Activated CD4-positive, alpha-beta T cell treated with anti-CD3 and anti-CD28 coated beads for 36 hours (primary cell): ENCODE measurements around the gene GOLT1A. TPM values are rescaled to one million over a fixed set of nuclear protein-coding genes. Genes with fewer than 3 reads are reported as not detected.

Source experiments
- ATAC-seq: fragments of 200-7000 bp; cut with Tn5 transposase; one replicate; pipeline ENCODE4 v1.10.0; 2021; ENCODE audit warnings: mild to moderate bottlenecking, moderate library complexity
- CTCF ChIA-PET: fragments of 350-600 bp; sonication (Branson Sonifier 250); formaldehyde crosslinking; loops from one replicate; lab custom pipeline; 2021; ENCODE audit warnings: antibody characterized with exemption; lab: Charles Lee
- POLR2A ChIA-PET: fragments of 350-600 bp; sonication (Branson Sonifier 250); formaldehyde crosslinking; loops from one replicate; lab custom pipeline; 2021; ENCODE audit warnings: antibody characterized with exemption, inconsistent platforms; lab: Charles Lee
- DNase-seq: peaks from one replicate; pipeline ENCODE4 v3.0.0-alpha.2; 2020
- H3K27ac Mint-ChIP-seq: one replicate; pipeline ENCODE4 v1.8.0; 2021; ENCODE audit warnings: mixed read lengths
- H3K27me3 Mint-ChIP-seq: one replicate; pipeline ENCODE4 v1.8.0; 2021; ENCODE audit warnings: mixed read lengths
- H3K36me3 Mint-ChIP-seq: one replicate; pipeline ENCODE4 v1.8.0; 2021; ENCODE audit warnings: low read depth, mixed read lengths
- H3K4me1 Mint-ChIP-seq: one replicate; pipeline ENCODE4 v1.8.0; 2021; ENCODE audit warnings: mixed read lengths
- H3K4me3 Mint-ChIP-seq: one replicate; pipeline ENCODE4 v1.8.0; 2021; ENCODE audit warnings: mild to moderate bottlenecking, moderate library complexity, mixed read lengths
- H3K9me3 Mint-ChIP-seq: one replicate; pipeline ENCODE4 v1.8.0; 2021; ENCODE audit warnings: low read depth, mixed read lengths
- intact Hi-C, 2 experiments: fragments of 100-400 bp; cut with DNase I in 1 of 2; cut with micrococcal nuclease in 1 of 2; formaldehyde crosslinking; loops; one replicate each; pipeline versions ENCODE4 v1.14.2 to v1.15.1; 2022 to 2024; cut with DNase I, micrococcal nuclease
- total RNA-seq, 2 experiments: library from RNA; stranded (reverse); gene quantifications; one replicate each; pipeline ENCODE4 v1.2.3, GENCODE V29; 2021

GOLT1A gene
- total RNA-seq, 2 experiments from 2014 or later, result 0.21 to 0.69 TPM

DNA sequence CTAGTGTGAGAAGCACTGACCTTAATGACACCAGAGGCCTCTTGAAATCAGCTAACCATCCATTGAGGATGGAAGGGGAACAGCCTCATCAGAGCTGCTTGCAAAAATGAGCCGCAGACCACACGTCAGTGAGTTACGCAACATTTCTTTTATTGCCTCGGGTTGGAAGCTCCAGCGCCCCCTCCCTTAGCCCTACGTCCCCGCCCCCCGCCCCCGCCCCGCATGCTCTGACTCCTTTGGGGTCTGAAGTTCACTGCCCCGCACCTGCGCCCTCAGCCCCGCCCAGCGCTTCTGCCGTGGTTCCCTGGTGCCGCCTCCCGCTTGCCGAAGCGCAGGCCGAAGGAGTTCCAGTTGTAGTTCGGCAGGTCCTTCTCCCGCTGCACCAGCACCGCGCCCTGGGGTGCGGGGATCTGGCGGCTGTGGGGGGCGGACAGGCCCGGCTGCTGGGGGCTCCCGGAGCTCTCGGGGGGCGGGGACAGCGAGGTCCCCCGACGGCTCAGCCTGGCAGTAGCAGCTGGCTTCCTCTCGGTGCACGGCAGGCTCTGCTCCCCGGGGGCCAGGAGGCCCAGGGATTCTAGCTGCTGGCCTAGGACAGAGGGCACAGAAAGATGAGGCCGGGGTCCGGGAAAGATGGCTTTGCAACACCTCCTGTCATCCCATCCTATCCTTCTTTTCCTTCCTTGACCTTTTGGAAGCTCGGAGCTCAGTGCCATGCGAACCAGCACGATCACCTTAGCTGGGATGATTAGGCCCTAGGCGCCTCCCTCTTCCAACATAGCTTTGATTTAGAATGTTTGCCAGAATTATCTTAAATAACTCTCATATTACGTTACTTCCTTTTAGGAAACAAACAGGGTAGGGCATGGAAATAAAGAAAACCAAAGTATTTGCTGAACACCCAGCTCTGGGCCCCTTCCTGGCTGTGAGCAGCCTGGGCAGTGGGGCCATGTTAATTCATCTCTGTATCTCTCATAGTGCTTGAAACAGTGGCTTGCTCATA, 23.3 kb downstream of the GOLT1A start:
- ATAC-seq (peak; percentile 55), DNase-seq (peak; percentile 46)
- Mint-ChIP-seq H3K9me3 (no peaks in the 10 kb centered on the region), H3K27me3 (peaks cover 34% of the 10 kb centered on the region), H3K4me3 (no peak overlapping the region), H3K27ac (no peak overlapping the region), H3K36me3 (no peaks in the 10 kb centered on the region), H3K4me1 (peaks cover 16% of the 10 kb centered on the region)
- CTCF ChIA-PET, result interaction anchor here (0.6 to 3.0 kb wide), 6 partner anchors 16 to 1017 kb away, joined by 3 to 17 read pairs (median 4); no protein-coding TSS in a partner anchor
- POLR2A ChIA-PET, result no interaction called here
- intact Hi-C loops, result no loop called here

DNA sequence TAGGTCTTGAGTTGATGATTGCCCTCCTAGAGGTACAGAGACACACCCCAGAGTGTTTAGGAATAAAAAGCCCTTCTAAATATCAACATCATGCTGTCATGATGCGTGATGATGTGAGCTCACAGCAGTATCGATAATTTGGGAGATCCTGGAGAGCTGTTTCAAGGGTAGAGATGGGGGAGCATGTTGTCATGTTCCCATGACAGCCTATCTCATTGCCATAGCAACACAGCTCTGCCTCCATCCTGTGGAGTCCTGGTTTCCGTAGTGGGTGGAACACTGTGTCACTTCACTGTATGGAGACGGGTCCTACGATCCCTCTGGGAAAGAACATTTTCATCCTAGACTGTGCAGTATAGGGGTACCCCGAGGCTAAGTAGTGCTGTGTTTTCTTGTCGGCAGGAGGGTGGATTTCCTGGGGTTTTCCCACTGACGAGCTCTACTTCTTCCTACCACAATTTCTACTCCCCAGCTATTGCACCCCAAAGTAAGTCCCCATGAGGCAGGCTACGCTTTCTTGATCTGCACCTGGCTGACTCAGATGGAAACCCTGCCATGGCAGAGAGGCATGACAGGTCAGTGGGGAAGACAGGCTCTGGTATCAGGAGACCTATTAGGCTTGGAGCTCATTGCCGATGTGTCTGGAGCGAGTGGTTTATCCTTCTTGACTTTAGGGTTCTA, 24.7 kb downstream of the GOLT1A start:
- DNase-seq (peak; percentile 41), ATAC-seq (peak; percentile 80)
- H3K9me3 Mint-ChIP-seq, result no peaks in the 10 kb centered on the region
- ChIA-PET POLR2A (no interaction called here), CTCF (interaction anchor here (0.6 to 1.8 kb wide), 6 partner anchors 10 to 175 kb away, joined by 3 to 9 read pairs (median 4); no protein-coding TSS in a partner anchor)
- H3K36me3 Mint-ChIP-seq, result no peaks in the 10 kb centered on the region
- no peak overlapping the region for H3K27ac Mint-ChIP-seq
- H3K4me3 Mint-ChIP-seq, result no peak overlapping the region
- peaks cover 10% of the 10 kb centered on the region for H3K4me1 Mint-ChIP-seq
- intact Hi-C loops, result no loop called here
- H3K27me3 Mint-ChIP-seq, result peaks cover 36% of the 10 kb centered on the region

DNA sequence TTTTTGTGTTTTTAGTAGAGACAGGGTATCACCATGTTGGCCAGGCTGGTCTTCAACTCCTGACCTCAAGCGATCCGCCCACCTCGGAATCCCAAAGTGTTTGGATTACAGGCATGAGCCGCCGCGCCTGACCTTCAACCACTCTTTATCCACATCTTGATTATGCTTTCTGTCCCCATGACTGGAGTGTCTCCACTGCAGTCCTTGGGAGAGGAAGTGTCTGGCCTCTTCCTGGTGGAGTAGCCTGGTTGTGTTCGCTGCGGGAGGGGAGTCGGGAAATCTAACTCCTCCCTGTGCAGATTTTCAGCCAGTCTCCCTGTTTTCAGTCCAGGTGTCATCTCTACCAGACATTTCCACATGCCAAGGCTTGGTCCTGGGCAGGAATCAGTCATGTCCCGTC, 27.2 kb downstream of the GOLT1A start:
- ATAC-seq, result no peak
- DNase-seq, result no peak
- Mint-ChIP-seq H3K4me1 (peaks cover 10% of the 10 kb centered on the region), H3K4me3 (no peak overlapping the region), H3K27me3 (peaks cover 34% of the 10 kb centered on the region), H3K27ac (no peak overlapping the region), H3K36me3 (no peaks in the 10 kb centered on the region), H3K9me3 (no peaks in the 10 kb centered on the region)
- POLR2A ChIA-PET, result no interaction called here
- CTCF ChIA-PET, result no interaction called here
- intact Hi-C loops, result no loop called here

DNA sequence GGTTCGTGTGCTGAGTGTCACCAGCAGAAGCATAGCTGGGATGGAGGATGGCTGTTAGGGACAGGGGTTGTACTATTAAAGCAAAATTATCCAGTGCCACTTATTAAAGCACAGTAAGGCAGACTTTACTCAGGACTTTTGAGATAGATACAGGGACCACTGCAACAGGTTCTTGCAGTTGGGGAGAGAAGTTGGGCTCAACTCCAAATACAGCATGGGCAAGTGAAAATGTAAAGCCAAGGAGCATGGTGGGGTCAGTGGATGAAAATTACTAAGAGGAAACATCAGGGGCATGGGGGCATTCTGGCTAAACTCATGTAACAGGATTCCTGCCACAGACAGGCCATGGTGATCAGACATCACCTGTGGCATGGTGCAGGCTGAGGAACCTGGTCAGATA, 32.7 kb downstream of the GOLT1A start:
- no peaks in the 10 kb centered on the region for H3K9me3 Mint-ChIP-seq
- DNase-seq, result no peak
- no peak for ATAC-seq
- POLR2A ChIA-PET, result no interaction called here
- H3K4me3 Mint-ChIP-seq, result no peak overlapping the region
- no peaks in the 10 kb centered on the region for H3K36me3 Mint-ChIP-seq
- intact Hi-C loops, result no loop called here
- CTCF ChIA-PET, result interaction anchor here (1.0 to 1.6 kb wide), 2 partner anchors 13 to 200 kb away, joined by 3 to 4 read pairs; no protein-coding TSS in a partner anchor
- no peaks in the 10 kb centered on the region for H3K4me1 Mint-ChIP-seq
- no peak overlapping the region for H3K27ac Mint-ChIP-seq
- H3K27me3 Mint-ChIP-seq, result peaks cover 3% of the 10 kb centered on the region

DNA sequence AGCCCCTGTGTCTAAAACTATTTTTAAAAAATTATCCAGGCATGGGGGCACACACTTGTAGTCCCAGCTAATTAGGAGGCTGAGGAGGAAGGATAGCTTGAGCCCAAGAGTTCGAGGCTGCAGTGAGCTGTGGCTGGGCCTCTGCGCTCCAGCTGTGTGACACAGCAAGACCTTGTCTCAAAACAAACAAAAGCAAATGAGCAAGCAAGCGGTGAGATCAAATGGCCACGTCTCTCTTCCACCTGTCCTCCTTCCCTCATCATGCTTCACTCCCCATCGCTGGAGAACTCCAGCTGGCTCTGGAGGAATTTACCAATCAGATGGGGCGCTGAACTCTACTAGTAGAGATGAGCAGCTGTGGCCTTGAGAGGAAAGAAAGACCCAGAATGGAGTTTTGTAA, 33.7 kb downstream of the GOLT1A start:
- CTCF ChIA-PET, result interaction anchor here (0.8 to 1.6 kb wide), 4 partner anchors 12 to 323 kb away, joined by 3 to 4 read pairs (median 3); no protein-coding TSS in a partner anchor
- Mint-ChIP-seq H3K4me1 (no peaks in the 10 kb centered on the region), H3K4me3 (no peak overlapping the region), H3K27me3 (peaks cover 3% of the 10 kb centered on the region), H3K36me3 (no peaks in the 10 kb centered on the region), H3K9me3 (no peaks in the 10 kb centered on the region), H3K27ac (no peak overlapping the region)
- DNase-seq (no peak), ATAC-seq (no peak)
- POLR2A ChIA-PET, result interaction anchor here (0.6 kb wide), 2 partner anchors 269 to 306 kb away, joined by 3 to 6 read pairs; no protein-coding TSS in a partner anchor
- intact Hi-C loops, result no loop called here

DNA sequence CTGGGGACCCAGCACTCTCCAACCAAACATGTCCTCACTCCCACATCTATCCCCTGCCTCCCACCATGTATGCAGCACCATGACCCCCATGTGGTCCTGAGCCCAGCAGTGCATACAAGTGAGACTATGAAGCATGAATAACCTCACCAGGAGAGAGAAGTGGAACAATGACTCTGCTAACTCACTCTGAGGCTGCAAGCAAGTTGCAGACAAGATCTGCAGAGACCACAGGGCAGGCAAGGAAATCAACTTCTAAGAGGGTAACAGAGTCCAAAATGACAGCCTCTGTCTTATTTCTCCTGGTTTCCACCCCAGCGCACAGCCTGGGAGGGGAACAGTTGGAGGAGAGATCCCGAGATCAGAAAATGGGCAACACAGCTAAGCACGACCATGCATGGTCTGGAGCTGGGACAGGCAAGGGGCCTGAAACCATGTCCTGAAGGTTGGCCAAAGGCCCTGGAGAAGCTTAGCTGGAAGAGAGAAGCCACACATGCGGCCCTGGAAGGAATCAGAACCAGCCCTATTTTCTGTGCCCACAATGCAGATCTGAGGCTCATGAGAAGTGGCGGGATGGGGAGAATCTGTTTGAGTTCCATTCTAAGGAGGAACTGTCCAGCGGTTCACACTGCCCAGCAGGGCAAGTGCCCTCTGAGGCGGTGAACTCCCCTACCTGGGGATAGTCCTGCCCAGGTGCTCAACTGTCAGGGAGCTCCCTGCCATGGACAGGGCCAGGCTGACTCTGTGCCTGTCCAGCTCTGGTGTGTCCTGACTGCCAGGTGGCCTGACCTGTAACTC, 35.1 kb downstream of the GOLT1A start:
- H3K27ac Mint-ChIP-seq, result no peak overlapping the region
- H3K9me3 Mint-ChIP-seq, result no peaks in the 10 kb centered on the region
- H3K4me1 Mint-ChIP-seq, result no peaks in the 10 kb centered on the region
- no peaks in the 10 kb centered on the region for H3K36me3 Mint-ChIP-seq
- POLR2A ChIA-PET, result no interaction called here
- ATAC-seq, result no peak
- DNase-seq, result no peak
- CTCF ChIA-PET, result interaction anchor here (0.9 kb wide), 2 partner anchors 10 to 220 kb away, joined by 3 to 7 read pairs; no protein-coding TSS in a partner anchor
- peaks cover 3% of the 10 kb centered on the region for H3K27me3 Mint-ChIP-seq
- H3K4me3 Mint-ChIP-seq, result no peak overlapping the region
- intact Hi-C loops, result no loop called here

DNA sequence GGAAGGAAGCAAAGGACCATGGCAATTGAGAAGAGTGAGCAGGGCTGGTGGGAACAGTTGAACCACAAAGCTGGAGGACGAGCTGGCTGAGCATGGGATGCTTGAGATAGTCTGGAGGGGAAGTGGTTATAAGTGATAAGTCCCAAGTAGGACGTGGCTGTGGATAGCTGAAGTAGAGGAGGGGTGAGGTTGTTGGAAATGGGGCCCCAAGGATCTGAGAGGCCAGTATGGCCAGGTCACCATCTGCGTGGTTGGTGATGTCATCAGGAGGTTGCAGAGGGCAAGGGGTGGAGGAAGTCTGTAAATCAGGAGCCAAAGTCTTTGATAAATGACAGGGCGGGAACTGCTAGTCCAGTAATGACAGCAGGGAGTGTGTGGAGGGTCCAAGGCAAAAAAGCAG, 36.7 kb downstream of the GOLT1A start:
- Mint-ChIP-seq H3K4me3 (no peak overlapping the region), H3K36me3 (no peaks in the 10 kb centered on the region), H3K9me3 (peaks cover under 1% of the 10 kb centered on the region), H3K4me1 (no peaks in the 10 kb centered on the region), H3K27ac (no peak overlapping the region), H3K27me3 (peaks cover 4% of the 10 kb centered on the region)
- ChIA-PET POLR2A (no interaction called here), CTCF (interaction anchor here (0.9 to 2.1 kb wide), 2 partner anchors 14 to 30 kb away, joined by 3 to 5 read pairs; no protein-coding TSS in a partner anchor)
- DNase-seq, result no peak
- intact Hi-C loops, result no loop called here
- ATAC-seq, result no peak

GRCh38 chr1:204176049-204176448, 37.7 kb downstream of the GOLT1A start:
- Mint-ChIP-seq H3K4me3 (no peak overlapping the region), H3K9me3 (peaks cover 6% of the 10 kb centered on the region), H3K27ac (no peak overlapping the region), H3K36me3 (peaks cover 3% of the 10 kb centered on the region), H3K4me1 (no peaks in the 10 kb centered on the region), H3K27me3 (peaks cover 4% of the 10 kb centered on the region)
- no peak for ATAC-seq
- CTCF ChIA-PET, result interaction anchor here (2.1 kb wide), 1 partner anchor 13 kb away, joined by 5 read pairs; no protein-coding TSS in a partner anchor
- POLR2A ChIA-PET, result no interaction called here
- intact Hi-C loops, result no loop called here
- no peak for DNase-seq

- Mint-ChIP-seq H3K4me1 (no peaks in the 10 kb centered on the region), H3K4me3 (no peak overlapping the region), H3K36me3 (peaks cover 6% of the 10 kb centered on the region), H3K9me3 (peaks cover 16% of the 10 kb centered on the region), H3K27ac (no peak overlapping the region), H3K27me3 (peaks cover 4% of the 10 kb centered on the region)
- ChIA-PET CTCF (interaction anchor here (1.3 to 1.8 kb wide), 2 partner anchors 15 to 32 kb away, joined by 3 to 5 read pairs; no protein-coding TSS in a partner anchor), POLR2A (no interaction called here)
- no peak for DNase-seq
- ATAC-seq, result no peak
- intact Hi-C loops, result no loop called here
Measured at GRCh38 chr1:204174958-204175357, 38.8 kb downstream of the GOLT1A start.

GRCh38 chr1:204172404-204173029, 41.3 kb downstream of the GOLT1A start:
- no peak for ATAC-seq
- POLR2A ChIA-PET, result no interaction called here
- H3K4me3 Mint-ChIP-seq, result no peak overlapping the region
- CTCF ChIA-PET, result interaction anchor here (1.2 to 1.4 kb wide), 2 partner anchors 9 to 20 kb away, joined by 3 to 6 read pairs; no protein-coding TSS in a partner anchor
- H3K27ac Mint-ChIP-seq, result no peak overlapping the region
- H3K36me3 Mint-ChIP-seq, result peaks cover 6% of the 10 kb centered on the region
- no peaks in the 10 kb centered on the region for H3K4me1 Mint-ChIP-seq
- no peak for DNase-seq
- peaks cover 24% of the 10 kb centered on the region for H3K9me3 Mint-ChIP-seq
- peaks cover 4% of the 10 kb centered on the region for H3K27me3 Mint-ChIP-seq
- intact Hi-C loops, result no loop called here
